HEK293 (cell line): ENCODE measurements around the gene PIGP.
A peak's percentile ranks its signal among the peaks of the same experiment; 100 is the strongest.

Source experiments
- BCL11A ChIP-seq: fragments of 450-650 bp; formaldehyde crosslinking; IDR thresholded peaks from 2 replicates; pipeline ENCODE4 v1.5.1; 2016; ENCODE audit warnings: low read depth, missing biosample characterization, missing genetic modification characterization
- GFI1B ChIP-seq: fragments of 450-650 bp; formaldehyde crosslinking; IDR thresholded peaks from 2 replicates; pipeline ENCODE4 v1.5.1; 2016; ENCODE audit warnings: missing biosample characterization, missing genetic modification characterization
- GLI2 ChIP-seq: fragments of 450-650 bp; formaldehyde crosslinking; IDR thresholded peaks from 2 replicates; pipeline ENCODE4; 2017; ENCODE audit warnings: missing biosample characterization, missing genetic modification characterization, low read depth, borderline replicate concordance
- GLIS2 ChIP-seq: fragments of 450-650 bp; formaldehyde crosslinking; IDR thresholded peaks from 2 replicates; pipeline ENCODE4 v1.5.1; 2016; ENCODE audit warnings: missing biosample characterization, missing genetic modification characterization
- HOXA7 ChIP-seq: sonication (generic); formaldehyde crosslinking; IDR thresholded peaks from 2 replicates; pipeline ENCODE4 v1.8.1; 2022; ENCODE audit warnings: missing genetic modification reagents, borderline replicate concordance
- KLF9 ChIP-seq: fragments of 450-650 bp; formaldehyde crosslinking; IDR thresholded peaks from 2 replicates; pipeline ENCODE4 v1.5.1; 2016; ENCODE audit warnings: missing biosample characterization, missing genetic modification characterization, low read depth
- MZF1 ChIP-seq: fragments of 450-650 bp; formaldehyde crosslinking; IDR thresholded peaks from 2 replicates; pipeline ENCODE4 v1.5.1; 2017; ENCODE audit warnings: missing biosample characterization, missing genetic modification characterization, borderline replicate concordance
- OSR2 ChIP-seq: fragments of 450-650 bp; formaldehyde crosslinking; IDR thresholded peaks from 2 replicates; pipeline ENCODE4 v1.5.1; 2016; ENCODE audit warnings: missing biosample characterization, missing genetic modification characterization
- PRDM1 ChIP-seq: fragments of 450-650 bp; formaldehyde crosslinking; IDR thresholded peaks from 2 replicates; pipeline ENCODE4; 2016; ENCODE audit warnings: missing biosample characterization, missing genetic modification characterization
- RBAK ChIP-seq: fragments of 450-650 bp; formaldehyde crosslinking; IDR thresholded peaks from 2 replicates; pipeline ENCODE4 v1.5.1; 2016; ENCODE audit warnings: missing biosample characterization, missing genetic modification characterization
- YY2 ChIP-seq: fragments of 450-650 bp; formaldehyde crosslinking; IDR thresholded peaks from 2 replicates; pipeline ENCODE4 v1.5.1; 2016; ENCODE audit warnings: missing biosample characterization, missing genetic modification characterization
- ZBTB1 ChIP-seq: fragments of 450-650 bp; formaldehyde crosslinking; IDR thresholded peaks from 2 replicates; pipeline ENCODE4 v1.5.1; 2016; ENCODE audit warnings: missing biosample characterization, missing genetic modification characterization
- ZBTB21 ChIP-seq: fragments of 450-650 bp; formaldehyde crosslinking; IDR thresholded peaks from 2 replicates; pipeline ENCODE4 v1.5.1; 2017; ENCODE audit warnings: missing biosample characterization, missing genetic modification characterization
- ZFP41 ChIP-seq: fragments of 450-650 bp; formaldehyde crosslinking; IDR thresholded peaks from 2 replicates; pipeline ENCODE4 v1.5.1; 2016; ENCODE audit warnings: missing biosample characterization, missing genetic modification characterization, borderline replicate concordance
- ZIC2 ChIP-seq: fragments of 450-650 bp; formaldehyde crosslinking; IDR thresholded peaks from 2 replicates; pipeline ENCODE4 v1.5.1; 2016; ENCODE audit warnings: missing biosample characterization, missing genetic modification characterization
- ZNF132 ChIP-seq: fragments of 450-650 bp; formaldehyde crosslinking; IDR thresholded peaks from 2 replicates; pipeline ENCODE4 v1.5.1; 2017; ENCODE audit warnings: missing biosample characterization, missing genetic modification characterization, borderline replicate concordance
- ZNF146 ChIP-seq: fragments of 450-650 bp; formaldehyde crosslinking; IDR thresholded peaks from 2 replicates; pipeline ENCODE4 v1.5.1; 2016; ENCODE audit warnings: missing biosample characterization, missing genetic modification characterization
- ZNF174 ChIP-seq: fragments of 450-650 bp; formaldehyde crosslinking; IDR thresholded peaks from 2 replicates; pipeline ENCODE4 v1.5.0; 2017; ENCODE audit warnings: missing biosample characterization, mild to moderate bottlenecking, missing genetic modification characterization
- ZNF324 ChIP-seq: fragments of 450-650 bp; formaldehyde crosslinking; IDR thresholded peaks from 2 replicates; pipeline ENCODE4 v1.5.1; 2016; ENCODE audit warnings: missing biosample characterization, missing genetic modification characterization
- ZNF341 ChIP-seq: fragments of 450-650 bp; formaldehyde crosslinking; IDR thresholded peaks from 2 replicates; pipeline ENCODE4; 2016; ENCODE audit warnings: low read depth, missing biosample characterization, missing genetic modification characterization
- ZNF350 ChIP-seq: fragments of 450-650 bp; formaldehyde crosslinking; IDR thresholded peaks from 2 replicates; pipeline ENCODE4 v1.5.0; 2017; ENCODE audit warnings: missing biosample characterization, mild to moderate bottlenecking, missing genetic modification characterization
- ZNF391 ChIP-seq: fragments of 450-650 bp; formaldehyde crosslinking; IDR thresholded peaks from 2 replicates; pipeline ENCODE4 v1.5.1; 2016; ENCODE audit warnings: low read depth, missing biosample characterization, missing genetic modification characterization, borderline replicate concordance
- ZNF473 ChIP-seq: fragments of 450-650 bp; formaldehyde crosslinking; IDR thresholded peaks from 2 replicates; pipeline ENCODE4 v1.5.1; 2017; ENCODE audit warnings: missing biosample characterization, missing genetic modification characterization
- ZNF555 ChIP-seq: fragments of 450-650 bp; formaldehyde crosslinking; conservative IDR thresholded peaks from 2 replicates; pipeline ENCODE4 v1.5.1; 2017; ENCODE audit warnings: missing biosample characterization, mild to moderate bottlenecking, missing genetic modification characterization, inconsistent platforms
- ZNF560 ChIP-seq: fragments of 450-650 bp; formaldehyde crosslinking; IDR thresholded peaks from 2 replicates; pipeline ENCODE4 v1.5.1; 2017; ENCODE audit warnings: missing biosample characterization, missing genetic modification characterization, borderline replicate concordance
- ZNF585B ChIP-seq: fragments of 450-650 bp; formaldehyde crosslinking; IDR thresholded peaks from 2 replicates; pipeline ENCODE4 v1.5.1; 2016; ENCODE audit warnings: missing biosample characterization, missing genetic modification characterization
- ZNF610 ChIP-seq: fragments of 450-650 bp; formaldehyde crosslinking; IDR thresholded peaks from 2 replicates; pipeline ENCODE4 v1.5.1; 2016; ENCODE audit warnings: missing biosample characterization, missing genetic modification characterization, borderline replicate concordance
- ZNF768 ChIP-seq: fragments of 450-650 bp; formaldehyde crosslinking; IDR thresholded peaks from 2 replicates; pipeline ENCODE4 v1.5.1; 2018; ENCODE audit warnings: missing biosample characterization, mild to moderate bottlenecking, missing genetic modification characterization
- ZSCAN16 ChIP-seq: fragments of 450-650 bp; formaldehyde crosslinking; IDR thresholded peaks from 2 replicates; pipeline ENCODE4 v1.5.1; 2016; ENCODE audit warnings: missing biosample characterization, missing genetic modification characterization
- TF ChIP-seq, protein P1 (sequence below): fragments of 450-650 bp; formaldehyde crosslinking; IDR thresholded peaks from 2 replicates; pipeline ENCODE4 v1.5.1; 2017; ENCODE audit warnings: missing biosample characterization, mild to moderate bottlenecking, missing genetic modification characterization, moderate library complexity
- TF ChIP-seq, protein P2 (sequence below): fragments of 450-650 bp; formaldehyde crosslinking; IDR thresholded peaks from 2 replicates; pipeline ENCODE4 v1.5.1; 2016; ENCODE audit warnings: missing biosample characterization, missing genetic modification characterization
- TF ChIP-seq, protein P3 (sequence below): fragments of 450-650 bp; formaldehyde crosslinking; IDR thresholded peaks from 2 replicates; pipeline ENCODE4 v1.5.1; 2016; ENCODE audit warnings: missing biosample characterization, missing genetic modification characterization
- TF ChIP-seq, protein P4 (sequence below): fragments of 450-650 bp; formaldehyde crosslinking; IDR thresholded peaks from 2 replicates; pipeline ENCODE4 v1.5.1; 2017; ENCODE audit warnings: missing biosample characterization, missing genetic modification characterization
- TF ChIP-seq, protein P5 (sequence below): fragments of 450-650 bp; formaldehyde crosslinking; IDR thresholded peaks from 2 replicates; pipeline ENCODE4 v1.5.1; 2016; ENCODE audit warnings: missing biosample characterization, missing genetic modification characterization

Gene PIGP

DNA sequence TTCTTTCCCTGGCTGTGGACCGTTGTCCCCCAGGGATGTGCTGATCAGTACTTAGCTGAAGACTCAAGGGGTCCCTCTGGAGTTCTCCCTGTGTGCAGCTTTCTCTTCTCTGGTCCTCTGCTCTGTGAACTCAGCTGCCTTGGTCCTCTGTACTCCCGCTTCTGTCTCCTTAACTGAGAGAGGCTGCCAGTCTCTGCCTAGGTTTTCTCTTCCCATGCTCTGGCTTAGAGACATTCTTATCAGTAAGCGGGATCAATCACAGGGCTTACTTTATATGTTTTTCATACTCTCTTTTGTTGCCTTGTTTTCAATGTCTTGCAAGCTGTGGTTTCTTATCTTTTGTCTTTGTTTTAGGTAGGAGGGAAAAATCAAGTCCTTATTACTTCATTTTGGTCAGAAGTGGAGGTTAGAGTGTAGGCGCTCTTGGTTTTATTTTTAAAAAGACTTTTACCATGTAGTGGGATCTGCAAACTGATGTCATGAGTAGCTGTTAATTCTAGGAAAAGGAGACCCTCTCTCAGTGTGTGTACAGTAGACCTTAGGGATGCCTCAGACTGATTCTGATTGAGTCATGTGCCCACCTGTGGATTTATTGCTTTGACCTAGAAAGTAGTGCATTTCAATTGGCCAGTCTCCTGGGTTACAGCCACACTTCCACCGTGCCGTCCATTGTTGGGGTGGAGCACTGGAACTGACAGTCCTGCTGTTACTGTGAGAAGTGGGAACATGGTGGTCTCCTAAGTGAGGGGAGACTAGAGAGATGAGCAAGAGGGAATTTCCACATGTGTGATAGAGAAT is 46.7 kb upstream of the PIGP start (continued):
- TF ChIP-seq ZNF473 (tag by site-specific recombination): no peak
- TF ChIP-seq KLF9: no peak
- TF ChIP-seq ZNF324 (tag by site-specific recombination): no peak
- TF ChIP-seq ZNF585B: no peak
- no peak for TF ChIP-seq YY2 (tag by site-specific recombination)
- TF ChIP-seq ZNF610 (tag by site-specific recombination): no peak
- TF ChIP-seq, protein P1, sequence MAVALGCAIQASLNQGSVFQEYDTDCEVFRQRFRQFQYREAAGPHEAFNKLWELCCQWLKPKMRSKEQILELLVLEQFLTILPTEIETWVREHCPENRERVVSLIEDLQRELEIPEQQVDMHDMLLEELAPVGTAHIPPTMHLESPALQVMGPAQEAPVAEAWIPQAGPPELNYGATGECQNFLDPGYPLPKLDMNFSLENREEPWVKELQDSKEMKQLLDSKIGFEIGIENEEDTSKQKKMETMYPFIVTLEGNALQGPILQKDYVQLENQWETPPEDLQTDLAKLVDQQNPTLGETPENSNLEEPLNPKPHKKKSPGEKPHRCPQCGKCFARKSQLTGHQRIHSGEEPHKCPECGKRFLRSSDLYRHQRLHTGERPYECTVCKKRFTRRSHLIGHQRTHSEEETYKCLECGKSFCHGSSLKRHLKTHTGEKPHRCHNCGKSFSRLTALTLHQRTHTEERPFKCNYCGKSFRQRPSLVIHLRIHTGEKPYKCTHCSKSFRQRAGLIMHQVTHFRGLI (tag by site-specific recombination): no peak
- no peak for TF ChIP-seq HOXA7 (CRISPR knock-in tag)
- no peak for TF ChIP-seq ZSCAN16
- TF ChIP-seq ZFP41: no peak
- TF ChIP-seq, protein P2, sequence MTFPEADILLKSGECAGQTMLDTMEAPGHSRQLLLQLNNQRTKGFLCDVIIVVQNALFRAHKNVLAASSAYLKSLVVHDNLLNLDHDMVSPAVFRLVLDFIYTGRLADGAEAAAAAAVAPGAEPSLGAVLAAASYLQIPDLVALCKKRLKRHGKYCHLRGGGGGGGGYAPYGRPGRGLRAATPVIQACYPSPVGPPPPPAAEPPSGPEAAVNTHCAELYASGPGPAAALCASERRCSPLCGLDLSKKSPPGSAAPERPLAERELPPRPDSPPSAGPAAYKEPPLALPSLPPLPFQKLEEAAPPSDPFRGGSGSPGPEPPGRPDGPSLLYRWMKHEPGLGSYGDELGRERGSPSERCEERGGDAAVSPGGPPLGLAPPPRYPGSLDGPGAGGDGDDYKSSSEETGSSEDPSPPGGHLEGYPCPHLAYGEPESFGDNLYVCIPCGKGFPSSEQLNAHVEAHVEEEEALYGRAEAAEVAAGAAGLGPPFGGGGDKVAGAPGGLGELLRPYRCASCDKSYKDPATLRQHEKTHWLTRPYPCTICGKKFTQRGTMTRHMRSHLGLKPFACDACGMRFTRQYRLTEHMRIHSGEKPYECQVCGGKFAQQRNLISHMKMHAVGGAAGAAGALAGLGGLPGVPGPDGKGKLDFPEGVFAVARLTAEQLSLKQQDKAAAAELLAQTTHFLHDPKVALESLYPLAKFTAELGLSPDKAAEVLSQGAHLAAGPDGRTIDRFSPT: no peak
- TF ChIP-seq, protein P3, sequence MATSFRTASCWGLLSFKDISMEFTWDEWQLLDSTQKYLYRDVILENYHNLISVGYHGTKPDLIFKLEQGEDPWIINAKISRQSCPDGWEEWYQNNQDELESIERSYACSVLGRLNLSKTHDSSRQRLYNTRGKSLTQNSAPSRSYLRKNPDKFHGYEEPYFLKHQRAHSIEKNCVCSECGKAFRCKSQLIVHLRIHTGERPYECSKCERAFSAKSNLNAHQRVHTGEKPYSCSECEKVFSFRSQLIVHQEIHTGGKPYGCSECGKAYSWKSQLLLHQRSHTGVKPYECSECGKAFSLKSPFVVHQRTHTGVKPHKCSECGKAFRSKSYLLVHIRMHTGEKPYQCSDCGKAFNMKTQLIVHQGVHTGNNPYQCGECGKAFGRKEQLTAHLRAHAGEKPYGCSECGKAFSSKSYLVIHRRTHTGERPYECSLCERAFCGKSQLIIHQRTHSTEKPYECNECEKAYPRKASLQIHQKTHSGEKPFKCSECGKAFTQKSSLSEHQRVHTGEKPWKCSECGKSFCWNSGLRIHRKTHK (tag by site-specific recombination): no peak
- TF ChIP-seq OSR2 (tag by site-specific recombination): no peak
- TF ChIP-seq ZNF560: no peak
- no peak for TF ChIP-seq BCL11A (tag by site-specific recombination)
- no peak for TF ChIP-seq ZNF391 (tag by site-specific recombination)
- TF ChIP-seq ZNF768 (tag by site-specific recombination): no peak
- TF ChIP-seq, protein P4, sequence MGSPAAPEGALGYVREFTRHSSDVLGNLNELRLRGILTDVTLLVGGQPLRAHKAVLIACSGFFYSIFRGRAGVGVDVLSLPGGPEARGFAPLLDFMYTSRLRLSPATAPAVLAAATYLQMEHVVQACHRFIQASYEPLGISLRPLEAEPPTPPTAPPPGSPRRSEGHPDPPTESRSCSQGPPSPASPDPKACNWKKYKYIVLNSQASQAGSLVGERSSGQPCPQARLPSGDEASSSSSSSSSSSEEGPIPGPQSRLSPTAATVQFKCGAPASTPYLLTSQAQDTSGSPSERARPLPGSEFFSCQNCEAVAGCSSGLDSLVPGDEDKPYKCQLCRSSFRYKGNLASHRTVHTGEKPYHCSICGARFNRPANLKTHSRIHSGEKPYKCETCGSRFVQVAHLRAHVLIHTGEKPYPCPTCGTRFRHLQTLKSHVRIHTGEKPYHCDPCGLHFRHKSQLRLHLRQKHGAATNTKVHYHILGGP (tag by site-specific recombination): peak; percentile 65
- TF ChIP-seq ZNF350 (tag by site-specific recombination): no peak
- TF ChIP-seq GLI2 (tag by site-specific recombination): no peak
- TF ChIP-seq ZNF341 (tag by site-specific recombination): peak; percentile 44; the same call in 1 of the 2 replicates
- 0 out of 2 replicates have a peak, but pooled peaks have one; percentile 31 for TF ChIP-seq ZBTB21 (tag by site-specific recombination)
- no peak for TF ChIP-seq ZBTB1 (tag by site-specific recombination)
- no peak for TF ChIP-seq GFI1B
- no peak for TF ChIP-seq GLIS2 (tag by site-specific recombination)
- TF ChIP-seq ZIC2: peak; percentile 82
- TF ChIP-seq ZNF146 (tag by site-specific recombination): no peak
- no peak for TF ChIP-seq RBAK (tag by site-specific recombination)
- no peak for TF ChIP-seq ZNF555
- TF ChIP-seq, protein P5, sequence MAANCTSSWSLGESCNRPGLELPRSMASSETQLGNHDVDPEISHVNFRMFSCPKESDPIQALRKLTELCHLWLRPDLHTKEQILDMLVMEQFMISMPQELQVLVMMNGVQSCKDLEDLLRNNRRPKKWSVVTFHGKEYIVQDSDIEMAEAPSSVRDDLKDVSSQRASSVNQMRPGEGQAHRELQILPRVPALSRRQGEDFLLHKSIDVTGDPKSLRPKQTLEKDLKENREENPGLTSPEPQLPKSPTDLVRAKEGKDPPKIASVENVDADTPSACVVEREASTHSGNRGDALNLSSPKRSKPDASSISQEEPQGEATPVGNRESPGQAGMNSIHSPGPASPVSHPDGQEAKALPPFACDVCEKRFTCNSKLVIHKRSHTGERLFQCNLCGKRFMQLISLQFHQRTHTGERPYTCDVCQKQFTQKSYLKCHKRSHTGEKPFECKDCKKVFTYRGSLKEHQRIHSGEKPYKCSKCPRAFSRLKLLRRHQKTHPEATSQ (tag by site-specific recombination): no peak
- TF ChIP-seq MZF1 (tag by site-specific recombination): no peak
- no peak for TF ChIP-seq PRDM1 (tag by site-specific recombination)
- no peak for TF ChIP-seq ZNF174
- TF ChIP-seq ZNF132 (tag by site-specific recombination): no peak
